ENCODE measurements around the gene THEMIS2.
"Not testable (repeated sequence)": the region's sequence is repeated elsewhere in the genome, so short reads cannot be mapped to it uniquely, and the experiment has no call there.

Gene THEMIS2

DNA sequence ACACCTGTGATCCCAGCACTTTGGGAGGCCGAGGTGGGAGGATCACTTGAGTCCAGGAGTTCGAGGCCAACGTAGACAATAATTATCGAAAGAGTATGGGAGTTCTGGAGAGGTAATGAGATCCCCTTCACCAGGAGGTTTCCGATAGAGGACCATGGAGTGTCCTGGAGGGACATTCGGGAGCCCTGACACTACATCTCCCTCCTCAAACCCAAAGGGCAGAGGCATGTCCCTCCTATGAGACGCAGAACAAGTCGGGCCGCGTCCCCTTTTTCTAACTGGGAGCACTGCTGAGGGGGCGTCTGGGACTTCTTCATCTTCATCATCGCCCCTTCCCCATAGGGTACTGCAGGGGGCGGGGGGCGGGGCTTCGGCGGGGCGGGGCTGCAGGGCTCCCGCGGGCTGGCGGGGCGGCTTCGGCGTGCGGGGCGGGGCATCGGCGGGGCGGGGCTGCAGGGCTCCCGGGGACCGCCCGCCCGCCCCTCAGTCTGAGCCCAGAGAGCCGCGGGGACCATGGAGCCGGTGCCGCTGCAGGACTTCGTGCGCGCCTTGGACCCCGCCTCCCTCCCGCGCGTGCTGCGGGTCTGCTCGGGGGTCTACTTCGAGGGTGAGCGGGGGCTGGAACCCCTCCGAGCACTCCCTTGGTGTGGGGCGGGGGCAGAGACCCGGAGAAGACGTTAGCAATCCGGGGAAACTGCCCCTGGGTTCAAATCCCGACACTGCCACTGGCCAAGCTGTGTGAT lies at the start of gene THEMIS2:
Gene THEMIS2 (plus strand): TSS at position 486 of the 743 bp plus-strand sequence. CDS start 28 bp downstream, at position 514.
- in situ Hi-C loops (cut with HindIII; ENCODE audit: low pct_unique_long_range_greater_than_20kb, low sequenced_read_pairs): no loop called here
- DNase-seq (ENCODE audit: low read depth in 1 of 2, low spot score in 1 of 2): peak; percentile 26 to 60
- TF ChIP-seq JUND (IDR thresholded peaks at IDR 0.05; ENCODE audit: low read depth): no peak

DNA sequence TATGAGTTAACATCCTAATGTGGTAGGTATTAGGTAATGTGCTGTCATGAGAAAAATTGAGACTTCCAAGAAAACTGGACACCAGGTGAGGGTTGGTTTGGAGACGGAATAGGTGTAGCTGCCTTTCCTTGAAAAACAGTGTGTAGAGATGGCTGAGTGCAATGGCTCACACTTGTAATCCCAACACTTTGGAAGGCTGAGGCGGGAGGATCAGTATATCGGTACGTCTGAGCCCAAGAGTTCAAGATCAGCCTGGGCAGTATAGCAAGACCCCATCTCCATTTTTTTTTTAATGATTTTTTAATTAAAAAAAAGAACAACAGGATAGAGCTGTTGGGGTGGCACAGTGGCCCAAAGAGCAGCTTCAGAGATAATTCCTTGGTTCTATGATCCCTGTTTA lies 48.6 kb upstream of the THEMIS2 start:
- in situ Hi-C loops (cut with HindIII; ENCODE audit: low pct_unique_long_range_greater_than_20kb, low sequenced_read_pairs): no loop called here
- DNase-seq (ENCODE audit: low read depth in 1 of 2, low spot score in 1 of 2): no peak
- TF ChIP-seq JUND (IDR thresholded peaks at IDR 0.05; ENCODE audit: low read depth): no peak

DNA sequence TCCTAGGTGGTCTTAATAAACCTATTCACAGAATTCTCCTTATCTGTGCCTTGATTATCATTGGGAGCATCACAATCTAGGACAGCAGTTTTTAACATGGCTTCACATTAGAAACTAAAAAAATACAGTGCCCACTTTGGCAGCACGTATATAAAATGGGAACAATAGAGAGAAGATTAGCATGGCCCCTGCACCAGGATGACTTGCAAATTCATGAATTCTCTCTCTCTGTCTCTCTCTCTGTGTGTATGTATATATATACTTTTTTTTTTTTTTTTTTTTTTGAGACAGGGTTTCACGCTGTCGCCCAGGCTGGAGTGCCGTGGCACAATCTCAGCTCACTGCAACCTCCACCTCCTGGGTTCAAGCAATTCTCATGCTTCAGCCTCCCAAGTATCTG lies 47.9 kb upstream of the THEMIS2 start:
- no peak for DNase-seq (ENCODE audit: low read depth in 1 of 2, low spot score in 1 of 2)
- in situ Hi-C loops (cut with HindIII; ENCODE audit: low pct_unique_long_range_greater_than_20kb, low sequenced_read_pairs): no loop called here
- TF ChIP-seq JUND (IDR thresholded peaks at IDR 0.05; ENCODE audit: low read depth): no peak

DNA sequence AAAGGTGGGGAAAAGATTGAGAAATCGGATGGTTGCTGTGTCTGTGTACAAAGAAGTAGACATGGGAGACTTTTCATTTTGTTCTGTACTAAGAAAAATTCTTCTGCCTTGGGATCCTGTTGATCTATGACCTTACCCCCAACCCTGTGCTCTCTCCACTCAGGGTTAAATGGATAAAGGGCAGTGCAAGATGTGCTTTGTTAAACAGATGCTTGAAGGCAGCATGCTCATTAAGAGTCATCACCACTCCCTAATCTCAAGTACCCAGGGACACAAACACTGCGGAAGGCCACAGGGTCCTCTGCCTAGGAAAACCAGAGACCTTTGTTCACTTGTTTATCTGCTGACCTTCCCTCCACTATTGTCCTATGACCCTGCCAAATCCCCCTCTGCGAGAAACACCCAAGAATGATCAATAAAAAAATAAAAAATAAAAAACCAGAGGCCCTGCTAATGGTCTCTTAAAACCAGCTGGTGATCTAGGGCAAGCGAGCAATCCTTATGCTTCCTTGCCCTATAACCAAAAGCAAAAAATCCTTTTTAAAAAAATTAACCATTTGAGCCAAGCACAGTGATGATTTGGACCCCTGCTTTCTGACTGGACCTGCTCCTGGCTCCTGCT lies 42.9 kb upstream of the THEMIS2 start:
- in situ Hi-C loops (cut with HindIII; ENCODE audit: low pct_unique_long_range_greater_than_20kb, low sequenced_read_pairs); DNase-seq (ENCODE audit: low read depth in 1 of 2, low spot score in 1 of 2): not testable (repeated sequence)

DNA sequence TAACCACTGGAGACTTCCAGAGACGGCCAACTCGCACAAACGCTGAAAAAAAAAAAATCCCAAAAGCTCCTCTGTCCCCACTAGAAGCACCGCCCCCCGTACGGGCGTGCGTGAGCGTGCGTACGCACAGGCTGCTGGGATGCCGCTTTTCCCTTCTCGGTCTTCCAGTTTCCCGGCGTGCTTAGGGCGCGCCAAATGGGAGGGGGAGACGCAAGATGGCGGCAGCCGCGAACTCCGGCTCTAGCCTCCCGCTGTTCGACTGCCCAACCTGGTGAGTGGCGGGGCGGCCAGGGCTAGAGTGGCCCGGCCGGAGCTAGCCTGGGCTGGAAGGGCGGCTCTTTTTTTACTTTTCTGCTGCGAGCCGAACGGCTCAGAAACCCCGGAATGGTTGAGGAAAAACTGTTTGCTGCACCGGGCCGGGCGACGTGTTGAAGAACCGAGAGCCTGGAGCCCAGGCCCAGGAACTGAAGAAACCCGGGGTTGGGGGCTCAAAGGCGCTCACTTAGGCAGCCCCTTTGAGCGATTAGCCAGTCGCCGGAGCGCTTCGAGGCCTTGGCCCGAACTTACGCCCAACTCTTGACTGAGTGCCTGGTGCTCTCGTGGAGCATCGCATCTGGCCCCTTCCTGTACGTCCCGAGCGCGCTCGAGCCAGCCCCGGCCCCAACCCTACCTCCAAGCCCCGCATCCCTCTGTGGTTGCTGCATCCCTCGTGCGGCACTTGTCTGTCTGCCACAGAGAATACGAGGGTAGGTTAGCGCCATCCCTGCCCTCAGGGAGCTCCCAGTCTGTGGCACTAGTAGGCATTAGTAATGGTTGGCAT lies 41.5 kb upstream of the THEMIS2 start, which contains the start of gene PPP1R8:
Gene PPP1R8 (plus strand): TSS at position 162 of the 820 bp plus-strand sequence. CDS start 54 bp downstream, at position 216.
- peak; percentile 37 to 94 for DNase-seq (ENCODE audit: low read depth in 1 of 2, low spot score in 1 of 2)
- in situ Hi-C loops (cut with HindIII; ENCODE audit: low pct_unique_long_range_greater_than_20kb, low sequenced_read_pairs): no loop called here
- no peak for TF ChIP-seq JUND (IDR thresholded peaks at IDR 0.05; ENCODE audit: low read depth)

DNA sequence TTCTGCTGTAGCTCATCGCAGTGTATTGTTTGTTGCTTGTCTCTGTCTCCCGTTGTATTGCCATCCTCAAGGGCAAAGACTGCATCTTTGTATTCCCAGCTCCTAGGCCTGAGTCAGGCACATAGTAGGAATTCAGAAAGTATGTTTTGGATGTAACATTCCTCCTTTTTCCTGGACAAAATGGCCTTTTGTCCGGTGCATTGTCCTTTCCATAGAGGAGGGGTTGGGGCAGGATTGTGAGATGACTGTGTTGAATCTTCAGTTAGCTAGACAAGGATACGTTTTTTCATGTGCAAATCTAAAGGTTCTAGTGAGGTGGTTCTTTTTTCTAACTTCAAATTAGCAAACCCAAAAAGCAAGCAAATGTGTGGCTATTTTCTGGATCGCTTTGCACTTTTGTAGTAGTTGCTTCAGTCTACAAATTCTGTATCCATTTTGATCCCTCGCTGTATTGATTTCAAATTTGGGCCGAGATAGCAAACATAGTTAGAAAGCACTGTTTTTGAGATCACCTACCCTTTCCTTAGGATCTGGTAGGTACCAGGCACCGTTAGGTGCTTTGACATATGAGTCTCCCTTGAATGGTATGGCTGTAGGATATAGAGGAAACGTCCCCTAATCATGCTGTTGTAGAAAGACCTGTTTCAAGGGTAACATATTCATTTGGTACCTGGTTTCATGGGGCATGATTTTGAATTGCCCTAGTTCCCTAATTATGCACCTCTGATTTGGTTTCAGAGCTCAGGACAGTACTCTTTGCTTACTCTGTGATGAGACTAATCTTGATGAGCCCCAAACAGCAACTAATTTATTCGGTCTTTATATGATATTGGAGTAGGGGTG lies 40.6 kb upstream of the THEMIS2 start:
- DNase-seq (ENCODE audit: low read depth in 1 of 2, low spot score in 1 of 2): no peak
- in situ Hi-C loops (cut with HindIII; ENCODE audit: low pct_unique_long_range_greater_than_20kb, low sequenced_read_pairs): no loop called here
- no peak for TF ChIP-seq JUND (IDR thresholded peaks at IDR 0.05; ENCODE audit: low read depth)

DNA sequence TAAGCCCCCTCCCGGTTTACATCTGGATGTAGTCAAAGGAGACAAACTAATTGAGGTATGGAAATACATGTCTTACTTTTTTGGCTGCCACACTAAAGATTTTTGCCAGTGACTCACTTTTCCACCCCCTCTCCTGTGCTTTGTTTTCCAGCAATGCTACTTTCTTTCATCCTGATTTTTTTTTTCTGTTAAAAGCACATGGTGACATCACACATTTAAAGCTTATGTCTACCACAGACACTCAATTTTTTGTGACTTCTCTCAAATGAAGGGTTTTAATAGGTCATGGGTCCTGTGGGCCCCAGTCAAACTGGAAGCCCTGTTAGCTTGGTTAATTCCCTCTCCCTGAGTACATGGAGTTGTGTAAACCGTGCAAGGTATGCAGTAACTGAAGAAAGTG lies 39.6 kb upstream of the THEMIS2 start:
- no peak for TF ChIP-seq JUND (IDR thresholded peaks at IDR 0.05; ENCODE audit: low read depth)
- in situ Hi-C loops (cut with HindIII; ENCODE audit: low pct_unique_long_range_greater_than_20kb, low sequenced_read_pairs): no loop called here
- no peak for DNase-seq (ENCODE audit: low read depth in 1 of 2, low spot score in 1 of 2)

DNA sequence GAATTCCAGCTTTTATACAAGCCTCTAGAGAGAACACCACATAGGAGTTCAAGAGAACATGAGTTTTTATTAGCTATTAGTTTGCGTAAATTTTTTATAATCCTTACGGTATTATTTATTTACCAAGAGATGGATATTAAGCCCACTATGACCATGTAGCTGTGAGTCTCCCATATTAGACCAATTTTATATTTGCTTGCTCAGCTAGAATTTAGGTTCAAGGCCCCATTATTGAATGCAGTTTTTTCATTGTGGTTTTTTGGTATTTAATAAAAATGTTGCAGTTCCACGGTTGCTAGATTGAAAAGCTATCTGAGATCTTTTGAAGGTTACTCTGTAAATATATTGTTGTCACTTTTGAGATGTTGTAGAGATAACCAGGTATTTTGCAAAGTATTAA lies 38.9 kb upstream of the THEMIS2 start:
- in situ Hi-C loops (cut with HindIII; ENCODE audit: low pct_unique_long_range_greater_than_20kb, low sequenced_read_pairs): no loop called here
- no peak for DNase-seq (ENCODE audit: low read depth in 1 of 2, low spot score in 1 of 2)
- TF ChIP-seq JUND (IDR thresholded peaks at IDR 0.05; ENCODE audit: low read depth): no peak

DNA sequence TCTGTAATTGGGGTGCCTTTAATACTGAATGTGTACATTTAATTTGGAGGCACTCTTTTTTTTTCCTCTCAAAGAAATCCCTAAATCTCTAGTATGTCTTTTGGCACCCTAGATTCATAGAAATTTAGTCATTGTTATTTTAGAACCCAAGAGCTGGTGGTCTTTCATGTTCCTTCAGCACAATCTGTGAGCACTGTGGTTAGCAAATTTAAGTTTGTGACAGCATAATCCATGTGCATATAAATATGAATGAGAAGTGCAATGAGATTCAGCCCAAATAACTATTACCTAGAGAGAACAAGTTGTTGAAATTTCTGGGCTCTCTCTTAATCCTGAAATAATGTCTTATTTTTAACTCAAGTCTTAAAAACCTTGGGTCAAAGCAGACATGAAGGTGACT lies 37.3 kb upstream of the THEMIS2 start:
- no peak for TF ChIP-seq JUND (IDR thresholded peaks at IDR 0.05; ENCODE audit: low read depth)
- DNase-seq (ENCODE audit: low read depth in 1 of 2, low spot score in 1 of 2): no peak
- in situ Hi-C loops (cut with HindIII; ENCODE audit: low pct_unique_long_range_greater_than_20kb, low sequenced_read_pairs): no loop called here

DNA sequence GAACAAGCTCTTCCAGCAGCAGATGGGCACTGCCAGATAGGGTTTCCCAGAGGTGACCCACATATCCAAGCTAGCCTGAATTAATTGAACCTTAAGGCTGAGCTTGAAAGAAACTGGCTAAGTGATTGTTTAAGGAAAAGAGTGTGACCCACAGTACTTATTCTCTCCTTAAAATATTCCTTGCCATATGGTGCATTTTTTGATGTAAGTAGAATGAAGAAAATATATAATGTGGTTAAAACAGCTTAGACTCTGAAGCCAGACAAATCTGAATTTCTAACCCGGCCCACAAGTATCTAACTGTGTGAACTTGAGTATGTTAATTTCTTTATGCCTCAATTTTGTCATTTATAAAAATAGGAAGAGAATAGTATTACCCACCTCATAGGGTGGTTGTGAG lies 36.8 kb upstream of the THEMIS2 start:
- no peak for DNase-seq (ENCODE audit: low read depth in 1 of 2, low spot score in 1 of 2)
- in situ Hi-C loops (cut with HindIII; ENCODE audit: low pct_unique_long_range_greater_than_20kb, low sequenced_read_pairs): no loop called here
- TF ChIP-seq JUND (IDR thresholded peaks at IDR 0.05; ENCODE audit: low read depth): no peak

DNA sequence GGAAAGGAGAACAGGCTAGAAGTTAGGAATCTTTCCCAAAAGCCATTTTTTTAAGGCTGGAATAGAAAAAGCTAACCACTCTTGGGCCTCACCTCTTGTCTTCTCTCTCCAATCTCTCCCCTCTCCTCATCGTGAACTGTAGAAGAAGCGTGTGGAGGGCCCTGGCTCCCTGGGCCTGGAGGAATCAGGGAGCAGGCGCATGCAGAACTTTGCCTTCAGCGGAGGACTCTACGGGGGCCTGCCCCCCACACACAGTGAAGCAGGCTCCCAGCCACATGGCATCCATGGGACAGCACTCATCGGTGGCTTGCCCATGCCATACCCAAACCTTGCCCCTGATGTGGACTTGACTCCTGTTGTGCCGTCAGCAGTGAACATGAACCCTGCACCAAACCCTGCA lies 22.4 kb upstream of the THEMIS2 start:
- in situ Hi-C loops (cut with HindIII; ENCODE audit: low pct_unique_long_range_greater_than_20kb, low sequenced_read_pairs): no loop called here
- no peak for TF ChIP-seq JUND (IDR thresholded peaks at IDR 0.05; ENCODE audit: low read depth)
- DNase-seq (ENCODE audit: low read depth in 1 of 2, low spot score in 1 of 2): no peak

DNA sequence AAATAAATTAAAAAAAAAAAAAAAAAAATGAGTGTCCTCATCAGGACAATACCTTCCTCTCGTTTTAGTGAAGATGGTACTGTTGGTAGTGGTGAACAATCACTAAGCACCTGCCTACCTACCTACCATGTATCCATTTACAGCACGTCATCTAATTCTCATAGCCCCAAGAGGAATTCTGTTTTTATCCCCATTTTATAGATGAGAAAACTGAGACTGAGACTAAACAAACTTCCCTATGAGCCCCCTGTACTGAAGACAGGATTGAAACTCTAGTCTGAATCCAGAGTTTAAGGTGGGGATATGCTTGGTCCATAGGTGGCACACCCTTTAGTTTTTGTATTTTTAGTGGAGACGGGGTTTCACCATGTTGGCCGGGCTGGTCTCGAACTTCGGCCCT lies 17.3 kb upstream of the THEMIS2 start:
- TF ChIP-seq JUND (IDR thresholded peaks at IDR 0.05; ENCODE audit: low read depth): no peak
- in situ Hi-C loops (cut with HindIII; ENCODE audit: low pct_unique_long_range_greater_than_20kb, low sequenced_read_pairs): no loop called here
- no peak for DNase-seq (ENCODE audit: low read depth in 1 of 2, low spot score in 1 of 2)

Data from T47D (cell line).